Measurements from ENCODE around the gene OR5B12.
"Not testable (repeated sequence)": the region's sequence is repeated elsewhere in the genome, so short reads cannot be mapped to it uniquely, and the experiment has no call there.

OR5B12 gene

GRCh38 chr11:58434217-58434616 lies 7.8 kb downstream of the OR5B12 start:
- Histone ChIP-seq H3K9me3 (ENCODE audit: control insufficient read depth, low read length) (no peaks in the 10 kb centered on the region), H3K27ac (ENCODE audit: low read depth, low read length, severe bottlenecking) (no peak overlapping the region), H3K36me3 (ENCODE audit: control insufficient read depth, insufficient read depth, low read length) (no peaks in the 10 kb centered on the region), H3K4me1 (ENCODE audit: control insufficient read depth, insufficient read depth, low read length, poor library complexity, severe bottlenecking) (no peaks in the 10 kb centered on the region), H3K4me3 (ENCODE audit: extremely low read depth, insufficient read depth, low read length, poor library complexity, severe bottlenecking) (no peak overlapping the region)
- WGBS, 2 experiments (ENCODE audit: insufficient coverage in 2 of 2), result 89% methylated on average over 2 of the region's 3 CpGs; no CpG with 5 or more reads in 1 of the 2 experiments

- Histone ChIP-seq H3K4me1 (ENCODE audit: control insufficient read depth, insufficient read depth, low read length, poor library complexity, severe bottlenecking) (no peaks in the 10 kb centered on the region), H3K36me3 (ENCODE audit: control insufficient read depth, insufficient read depth, low read length) (no peaks in the 10 kb centered on the region), H3K27ac (ENCODE audit: low read depth, low read length, severe bottlenecking) (no peak overlapping the region), H3K4me3 (ENCODE audit: extremely low read depth, insufficient read depth, low read length, poor library complexity, severe bottlenecking) (no peak overlapping the region), H3K9me3 (ENCODE audit: control insufficient read depth, low read length) (no peaks in the 10 kb centered on the region)
- WGBS, 2 experiments (ENCODE audit: insufficient coverage in 2 of 2), result no CpG with 5 or more reads among the region's 3 CpGs
These were observed 8.3 kb downstream of the OR5B12 start for GRCh38 chr11:58433638-58434203.

- no CpG with 5 or more reads among the region's 1 CpG for WGBS, 2 experiments (ENCODE audit: insufficient coverage in 2 of 2)
- H3K4me3 ChIP-seq (ENCODE audit: extremely low read depth, insufficient read depth, low read length, poor library complexity, severe bottlenecking), result no peak overlapping the region
- H3K36me3 ChIP-seq (ENCODE audit: control insufficient read depth, insufficient read depth, low read length), result no peaks in the 10 kb centered on the region
- no peak overlapping the region for H3K27ac ChIP-seq (ENCODE audit: low read depth, low read length, severe bottlenecking)
- H3K9me3 ChIP-seq (ENCODE audit: control insufficient read depth, low read length), result no peaks in the 10 kb centered on the region
- no peaks in the 10 kb centered on the region for H3K4me1 ChIP-seq (ENCODE audit: control insufficient read depth, insufficient read depth, low read length, poor library complexity, severe bottlenecking)
These were observed 12.8 kb downstream of the OR5B12 start for GRCh38 chr11:58429273-58429672.

- no peaks in the 10 kb centered on the region for H3K4me1 ChIP-seq (ENCODE audit: control insufficient read depth, insufficient read depth, low read length, poor library complexity, severe bottlenecking)
- H3K4me3 ChIP-seq (ENCODE audit: extremely low read depth, insufficient read depth, low read length, poor library complexity, severe bottlenecking), result no peak within 1 kb of the TSS
- 74 to 91% methylated on average over 3 of the region's 3 CpGs for WGBS, 2 experiments (ENCODE audit: insufficient coverage in 2 of 2)
- H3K36me3 ChIP-seq (ENCODE audit: control insufficient read depth, insufficient read depth, low read length), result no peaks in the 10 kb centered on the region
- no peak within 1 kb of the TSS for H3K27ac ChIP-seq (ENCODE audit: low read depth, low read length, severe bottlenecking)
- H3K9me3 ChIP-seq (ENCODE audit: control insufficient read depth, low read length), result no peaks in the 10 kb centered on the region
These were observed 14.0 kb downstream of the OR5B12 start, which contains the start of gene OR5B2 for GRCh38 chr11:58428021-58428420. TSS of gene OR5B2 (minus strand) at chr11:58428121. CDS start at chr11:58423261, 4,860 bp downstream.

- no CpG with 5 or more reads among the region's 1 CpG for WGBS, 2 experiments (ENCODE audit: insufficient coverage in 2 of 2)
- Histone ChIP-seq H3K27ac (ENCODE audit: low read depth, low read length, severe bottlenecking) (no peak within 1 kb of the TSS), H3K9me3 (ENCODE audit: control insufficient read depth, low read length) (no peaks in the 10 kb centered on the region), H3K4me3 (ENCODE audit: extremely low read depth, insufficient read depth, low read length, poor library complexity, severe bottlenecking) (no peak within 1 kb of the TSS), H3K36me3 (ENCODE audit: control insufficient read depth, insufficient read depth, low read length) (no peaks in the 10 kb centered on the region), H3K4me1 (ENCODE audit: control insufficient read depth, insufficient read depth, low read length, poor library complexity, severe bottlenecking) (no peaks in the 10 kb centered on the region)
These were observed 35.3 kb downstream of the OR5B12 start, which contains the start of gene OR5B3 for GRCh38 chr11:58406774-58407173. TSS of gene OR5B3 (minus strand) at chr11:58406874. CDS start at chr11:58403409, 3,465 bp downstream.

- H3K9me3 ChIP-seq (ENCODE audit: control insufficient read depth, low read length), result peaks cover 12% of the 10 kb centered on the region
- not testable (repeated sequence) for H3K4me3 ChIP-seq (ENCODE audit: extremely low read depth, insufficient read depth, low read length, poor library complexity, severe bottlenecking); H3K27ac ChIP-seq (ENCODE audit: low read depth, low read length, severe bottlenecking); H3K4me1 ChIP-seq (ENCODE audit: control insufficient read depth, insufficient read depth, low read length, poor library complexity, severe bottlenecking); H3K36me3 ChIP-seq (ENCODE audit: control insufficient read depth, insufficient read depth, low read length)
- WGBS, 2 experiments (ENCODE audit: insufficient coverage in 2 of 2), result no CpG with 5 or more reads among the region's 2 CpGs
These were observed 42.4 kb downstream of the OR5B12 start for GRCh38 chr11:58399622-58400021.

- no peak overlapping the region for H3K27ac ChIP-seq (ENCODE audit: low read depth, low read length, severe bottlenecking)
- no peaks in the 10 kb centered on the region for H3K36me3 ChIP-seq (ENCODE audit: control insufficient read depth, insufficient read depth, low read length)
- no peak overlapping the region for H3K4me3 ChIP-seq (ENCODE audit: extremely low read depth, insufficient read depth, low read length, poor library complexity, severe bottlenecking)
- H3K9me3 ChIP-seq (ENCODE audit: control insufficient read depth, low read length), result peaks cover 12% of the 10 kb centered on the region
- no CpG with 5 or more reads among the region's 2 CpGs for WGBS, 2 experiments (ENCODE audit: insufficient coverage in 2 of 2)
- H3K4me1 ChIP-seq (ENCODE audit: control insufficient read depth, insufficient read depth, low read length, poor library complexity, severe bottlenecking), result peaks cover 14% of the 10 kb centered on the region
These were observed 46.5 kb downstream of the OR5B12 start for GRCh38 chr11:58395581-58395980.

GRCh38 chr11:58394195-58394594 lies 47.8 kb downstream of the OR5B12 start:
- Histone ChIP-seq H3K36me3 (ENCODE audit: control insufficient read depth, insufficient read depth, low read length) (no peaks in the 10 kb centered on the region), H3K9me3 (ENCODE audit: control insufficient read depth, low read length) (peaks cover 12% of the 10 kb centered on the region), H3K4me3 (ENCODE audit: extremely low read depth, insufficient read depth, low read length, poor library complexity, severe bottlenecking) (no peak overlapping the region), H3K27ac (ENCODE audit: low read depth, low read length, severe bottlenecking) (peak overlapping the region; percentile 52), H3K4me1 (ENCODE audit: control insufficient read depth, insufficient read depth, low read length, poor library complexity, severe bottlenecking) (peaks cover 14% of the 10 kb centered on the region)

- H3K27ac ChIP-seq (ENCODE audit: low read depth, low read length, severe bottlenecking), result no peak overlapping the region
- WGBS, 2 experiments (ENCODE audit: insufficient coverage in 2 of 2), result 60% methylated on average over 1 of the region's 1 CpG; no CpG with 5 or more reads in 1 of the 2 experiments
- no peaks in the 10 kb centered on the region for H3K36me3 ChIP-seq (ENCODE audit: control insufficient read depth, insufficient read depth, low read length)
- no peak overlapping the region for H3K4me3 ChIP-seq (ENCODE audit: extremely low read depth, insufficient read depth, low read length, poor library complexity, severe bottlenecking)
- peaks cover 12% of the 10 kb centered on the region for H3K9me3 ChIP-seq (ENCODE audit: control insufficient read depth, low read length)
- peaks cover 14% of the 10 kb centered on the region for H3K4me1 ChIP-seq (ENCODE audit: control insufficient read depth, insufficient read depth, low read length, poor library complexity, severe bottlenecking)
These were observed 49.3 kb downstream of the OR5B12 start for GRCh38 chr11:58392746-58393145.

- WGBS, 2 experiments (ENCODE audit: insufficient coverage in 2 of 2), result no CpG with 5 or more reads among the region's 1 CpG
- Histone ChIP-seq H3K9me3 (ENCODE audit: control insufficient read depth, low read length) (peaks cover 12% of the 10 kb centered on the region), H3K36me3 (ENCODE audit: control insufficient read depth, insufficient read depth, low read length) (no peaks in the 10 kb centered on the region), H3K4me1 (ENCODE audit: control insufficient read depth, insufficient read depth, low read length, poor library complexity, severe bottlenecking) (peaks cover 14% of the 10 kb centered on the region), H3K27ac (ENCODE audit: low read depth, low read length, severe bottlenecking) (no peak overlapping the region), H3K4me3 (ENCODE audit: extremely low read depth, insufficient read depth, low read length, poor library complexity, severe bottlenecking) (no peak overlapping the region)
These were observed 50.2 kb downstream of the OR5B12 start for GRCh38 chr11:58391879-58392278.

- no peaks in the 10 kb centered on the region for H3K36me3 ChIP-seq (ENCODE audit: control insufficient read depth, insufficient read depth, low read length)
- H3K4me3 ChIP-seq (ENCODE audit: extremely low read depth, insufficient read depth, low read length, poor library complexity, severe bottlenecking), result no peak overlapping the region
- H3K27ac ChIP-seq (ENCODE audit: low read depth, low read length, severe bottlenecking), result no peak overlapping the region
- WGBS, 2 experiments (ENCODE audit: insufficient coverage in 2 of 2), result 87 to 90% methylated on average over 9 to 15 of the region's 18 CpGs
- peaks cover 7% of the 10 kb centered on the region for H3K9me3 ChIP-seq (ENCODE audit: control insufficient read depth, low read length)
- peaks cover 14% of the 10 kb centered on the region for H3K4me1 ChIP-seq (ENCODE audit: control insufficient read depth, insufficient read depth, low read length, poor library complexity, severe bottlenecking)
These were observed 51.4 kb downstream of the OR5B12 start for GRCh38 chr11:58390551-58391063.
